SK-N-SH (cell line): ENCODE measurements around the gene LLGL1. TPM values are rescaled to one million over a fixed set of nuclear protein-coding genes. Genes with fewer than 3 reads are reported as not detected.

Experiments
- CTCF ChIA-PET: fragments of 300-600, 350-600 bp; formaldehyde crosslinking; extraction: SDS; loops from one replicate; lab custom pipeline; 2021; lab: Yijun Ruan, JAX
- POLR2A ChIA-PET: fragments of 350-600 bp; sonication (Branson Sonifier 250); formaldehyde crosslinking; extraction: SDS; loops from one replicate; lab custom pipeline; 2020; ENCODE audit warnings: antibody characterized with exemption, inconsistent platforms; lab: Yijun Ruan, JAX
- DNase-seq: peaks from one replicate; pipeline ENCODE4 v3.0.0; 2012
- H2AFZ ChIP-seq: fragments of 200-600 bp; sonication (generic); 2 replicates; pipeline ENCODE4 v1.8.1; 2016; ENCODE audit warnings: antibody characterized with exemption, mild to moderate bottlenecking, low read depth
- H3F3A ChIP-seq: fragments of 200-600 bp; sonication (generic); replicated peaks from 2 replicates; pipeline ENCODE3; 2016; ENCODE audit warnings: antibody characterized with exemption, mild to moderate bottlenecking; ENCODE audit not compliant: insufficient read depth
- H3K27ac ChIP-seq, 2 experiments: fragments of 200-500 bp in 1 of 2; fragments of 200-600 bp in 1 of 2; sonication (Bioruptor generic) in 1 of 2; sonication (generic), shearing (Covaris generic) in 1 of 2; 2 replicates each; pipeline versions ENCODE4 v1.5.1 to v1.6.1; 2014 to 2016; ENCODE audit warnings: low read depth in 2 of 2, inconsistent platforms in 1 of 2, low read length in 1 of 2, mild to moderate bottlenecking in 1 of 2, mixed read lengths in 1 of 2
- H3K27me3 ChIP-seq: fragments of 200-600 bp; sonication (generic), shearing (Covaris generic); 2 replicates; pipeline ENCODE4 v1.6.1; 2016; ENCODE audit warnings: mixed run types; ENCODE audit not compliant: insufficient read depth
- H3K36me3 ChIP-seq, 2 experiments: fragments of 200-500 bp in 1 of 2; fragments of 200-600 bp in 1 of 2; sonication (Bioruptor generic) in 1 of 2; sonication (generic) in 1 of 2; replicated peaks in 1 of 2; 2 replicates each; pipeline versions ENCODE3 to v1.5.1; 2014 to 2016; ENCODE audit warnings: low read length in 1 of 2, mild to moderate bottlenecking in 1 of 2; ENCODE audit not compliant: insufficient read depth in 2 of 2, control insufficient read depth in 1 of 2
- H3K4me1 ChIP-seq, 2 experiments: fragments of 200-500 bp in 1 of 2; fragments of 200-600 bp in 1 of 2; sonication (Bioruptor generic) in 1 of 2; sonication (generic), shearing (Covaris generic) in 1 of 2; 2 replicates each; pipeline versions ENCODE4 v1.5.1 to v1.6.1; 2014 to 2016; ENCODE audit warnings: low read depth in 1 of 2, low read length in 1 of 2, mixed run types in 1 of 2; ENCODE audit not compliant: insufficient read depth in 2 of 2, control insufficient read depth in 1 of 2
- H3K4me2 ChIP-seq: fragments of 200-600 bp; sonication (generic), shearing (Covaris generic); 2 replicates; pipeline ENCODE4 v1.6.1; 2017; ENCODE audit warnings: mixed run types
- H3K4me3 ChIP-seq, 2 experiments: fragments of 200-500 bp in 1 of 2; fragments of 200-600 bp in 1 of 2; sonication (Bioruptor generic) in 1 of 2; sonication (generic), shearing (Covaris generic) in 1 of 2; 2 replicates each; pipeline versions ENCODE4 v1.5.1 to v1.8.1; 2014 to 2016; ENCODE audit warnings: low read depth in 2 of 2, inconsistent platforms in 1 of 2, low read length in 1 of 2, mild to moderate bottlenecking in 1 of 2, mixed read lengths in 1 of 2, moderate library complexity in 1 of 2
- H3K79me2 ChIP-seq: fragments of 200-600 bp; sonication (generic); 2 replicates; pipeline ENCODE4 v1.8.1; 2017; ENCODE audit warnings: mild to moderate bottlenecking; ENCODE audit not compliant: insufficient read depth
- H3K9ac ChIP-seq: fragments of 200-600 bp; sonication (generic); 2 replicates; pipeline ENCODE4 v1.6.1; 2017; ENCODE audit warnings: mixed run types
- H3K9me2 ChIP-seq: fragments of 200-600 bp; sonication (generic); 2 replicates; pipeline ENCODE4 v1.6.1; 2017; ENCODE audit warnings: mixed run types
- H3K9me3 ChIP-seq: fragments of 200-600 bp; sonication (generic); 2 replicates; pipeline ENCODE4 v1.6.1; 2017; ENCODE audit warnings: mixed run types, mild to moderate bottlenecking, moderate library complexity
- H4K20me1 ChIP-seq: fragments of 200-600 bp; sonication (generic); 2 replicates; pipeline ENCODE4 v1.6.1; 2017; ENCODE audit warnings: mild to moderate bottlenecking, mixed run types; ENCODE audit not compliant: insufficient read depth
- FOXM1 ChIP-seq: IDR thresholded peaks from 2 replicates; pipeline ENCODE4 v1.4.0; 2012; ENCODE audit warnings: low read depth, mild to moderate bottlenecking
- GABPA ChIP-seq: IDR thresholded peaks from 2 replicates; pipeline ENCODE4 v1.4.0; 2012; ENCODE audit warnings: low read depth, mild to moderate bottlenecking
- GATA2 ChIP-seq: sonication (generic); formaldehyde crosslinking; IDR thresholded peaks from 2 replicates; pipeline ENCODE4 v1.5.0; 2020; ENCODE audit warnings: mild to moderate bottlenecking, missing genetic modification reagents
- MEF2A ChIP-seq: IDR thresholded peaks from 2 replicates; pipeline ENCODE4 v1.4.0; 2012; ENCODE audit warnings: low read depth, borderline replicate concordance
- MXI1 ChIP-seq: IDR thresholded peaks from 2 replicates; pipeline ENCODE4 v1.6.1; 2012; ENCODE audit warnings: mild to moderate bottlenecking, low read depth, low read length, improper control_type of control experiment
- POLR2AphosphoS5 ChIP-seq: IDR thresholded peaks from 2 replicates; pipeline ENCODE4 v1.6.1; 2012; ENCODE audit warnings: low read depth, low read length
- RAD21 ChIP-seq: IDR thresholded peaks from 2 replicates; pipeline ENCODE4 v1.6.1; 2012; ENCODE audit warnings: mild to moderate bottlenecking, low read length
- RCOR1 ChIP-seq: fragments of 150-350 bp; IDR thresholded peaks from 2 replicates; pipeline ENCODE4 v1.6.1; 2017; ENCODE audit warnings: antibody characterized with exemption, low read length
- RFX5 ChIP-seq: IDR thresholded peaks from 2 replicates; pipeline ENCODE4 v1.6.1; 2012; ENCODE audit warnings: mild to moderate bottlenecking, improper control_type of control experiment, low read length
- SIN3A ChIP-seq: IDR thresholded peaks from 2 replicates; pipeline ENCODE4 v1.6.1; 2012; ENCODE audit warnings: low read depth, mild to moderate bottlenecking, low read length, moderate library complexity, borderline replicate concordance
- TCF12 ChIP-seq: IDR thresholded peaks from 2 replicates; pipeline ENCODE4 v1.4.0; 2012
- WGBS: methylation state at CpG from one replicate; pipeline ENCODE4 v1.1.6; 2017; ENCODE audit warnings: low lambda C conversion rate; 5-methylcytosine and 5-hydroxymethylcytosine counted together
- polyA plus RNA-seq, 3 experiments: library from polyadenylated mRNA; depleted of rRNA; stranded (reverse); fragments of >200 nt; gene quantifications; 2 replicates each; pipeline ENCODE4 v1.2.3, GENCODE V29; 2012
- TF ChIP-seq, protein P1 (sequence below): fragments of 150-350 bp; IDR thresholded peaks from 2 replicates; pipeline ENCODE4 v1.6.1; 2017; ENCODE audit warnings: antibody characterized with exemption, low read length, low read depth, borderline replicate concordance
- TF ChIP-seq, protein P2 (sequence below): IDR thresholded peaks from 2 replicates; pipeline ENCODE4; 2012
- TF ChIP-seq, protein P3 (sequence below): IDR thresholded peaks from 2 replicates; pipeline ENCODE4 v1.6.1; 2012; ENCODE audit warnings: mild to moderate bottlenecking, low read depth, low read length, moderate library complexity
- TF ChIP-seq, protein P4 (sequence below): IDR thresholded peaks from 2 replicates; pipeline ENCODE4 v1.4.0; 2012; ENCODE audit warnings: low read depth, borderline replicate concordance

Gene LLGL1
- polyA plus RNA-seq, 1 of the 3 experiments (the other 2 are of a cell fraction), result 31.4 TPM

DNA sequence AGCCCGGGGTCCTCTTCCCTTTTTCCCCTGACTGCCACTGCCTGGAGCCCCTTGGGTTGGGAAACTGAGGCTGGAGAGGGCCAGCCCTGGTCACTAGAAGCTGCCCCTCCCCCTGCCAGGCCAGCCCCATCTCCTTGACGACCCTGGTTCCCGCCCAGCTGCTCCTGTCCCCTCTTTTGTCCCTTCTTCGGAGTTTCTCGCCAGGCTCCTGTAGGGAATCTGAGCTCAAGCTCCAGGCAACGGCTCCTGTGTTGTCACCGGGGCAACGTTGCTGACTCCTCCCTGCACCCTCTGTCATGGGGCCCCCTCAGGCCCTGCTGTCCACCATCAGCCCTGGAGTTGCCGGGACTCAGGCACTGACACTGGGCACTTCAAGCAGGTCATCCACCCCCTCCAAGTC lies 5.7 kb downstream of the LLGL1 start:
- 81% methylated on average over 8 of the region's 9 CpGs for WGBS
- H3F3A ChIP-seq, result peaks cover 4% of the 10 kb centered on the region
- 0 out of 2 replicates have a peak, but pooled peaks cover 17% of the 10 kb centered on the region for H4K20me1 ChIP-seq
- H3K9ac ChIP-seq, result no peak overlapping the region
- H3K36me3 ChIP-seq, result peaks cover 0 to 12% of the 10 kb centered on the region in 2 experiments
- no peaks in the 10 kb centered on the region for H3K9me2 ChIP-seq
- no peak for DNase-seq
- peaks cover 6 to 16% of the 10 kb centered on the region in 2 experiments; a peak in 3 of 4 replicates for H3K4me1 ChIP-seq
- no peak overlapping the region for H2AFZ ChIP-seq
- H3K4me3 ChIP-seq, result no peak overlapping the region
- H3K9me3 ChIP-seq, result no peaks in the 10 kb centered on the region
- no peak overlapping the region for H3K4me2 ChIP-seq
- POLR2A ChIA-PET, result no interaction called here
- CTCF ChIA-PET, result interaction anchor here (1.1 kb wide), 1 partner anchor 91 kb away, joined by 3 read pairs; no protein-coding TSS in a partner anchor
- TF ChIP-seq, protein P1, sequence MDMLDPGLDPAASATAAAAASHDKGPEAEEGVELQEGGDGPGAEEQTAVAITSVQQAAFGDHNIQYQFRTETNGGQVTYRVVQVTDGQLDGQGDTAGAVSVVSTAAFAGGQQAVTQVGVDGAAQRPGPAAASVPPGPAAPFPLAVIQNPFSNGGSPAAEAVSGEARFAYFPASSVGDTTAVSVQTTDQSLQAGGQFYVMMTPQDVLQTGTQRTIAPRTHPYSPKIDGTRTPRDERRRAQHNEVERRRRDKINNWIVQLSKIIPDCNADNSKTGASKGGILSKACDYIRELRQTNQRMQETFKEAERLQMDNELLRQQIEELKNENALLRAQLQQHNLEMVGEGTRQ, result no peak
- TF ChIP-seq, protein P2, sequence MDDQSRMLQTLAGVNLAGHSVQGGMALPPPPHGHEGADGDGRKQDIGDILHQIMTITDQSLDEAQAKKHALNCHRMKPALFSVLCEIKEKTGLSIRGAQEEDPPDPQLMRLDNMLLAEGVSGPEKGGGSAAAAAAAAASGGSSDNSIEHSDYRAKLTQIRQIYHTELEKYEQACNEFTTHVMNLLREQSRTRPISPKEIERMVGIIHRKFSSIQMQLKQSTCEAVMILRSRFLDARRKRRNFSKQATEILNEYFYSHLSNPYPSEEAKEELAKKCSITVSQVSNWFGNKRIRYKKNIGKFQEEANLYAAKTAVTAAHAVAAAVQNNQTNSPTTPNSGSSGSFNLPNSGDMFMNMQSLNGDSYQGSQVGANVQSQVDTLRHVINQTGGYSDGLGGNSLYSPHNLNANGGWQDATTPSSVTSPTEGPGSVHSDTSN, result no peak
- TF ChIP-seq, protein P3, sequence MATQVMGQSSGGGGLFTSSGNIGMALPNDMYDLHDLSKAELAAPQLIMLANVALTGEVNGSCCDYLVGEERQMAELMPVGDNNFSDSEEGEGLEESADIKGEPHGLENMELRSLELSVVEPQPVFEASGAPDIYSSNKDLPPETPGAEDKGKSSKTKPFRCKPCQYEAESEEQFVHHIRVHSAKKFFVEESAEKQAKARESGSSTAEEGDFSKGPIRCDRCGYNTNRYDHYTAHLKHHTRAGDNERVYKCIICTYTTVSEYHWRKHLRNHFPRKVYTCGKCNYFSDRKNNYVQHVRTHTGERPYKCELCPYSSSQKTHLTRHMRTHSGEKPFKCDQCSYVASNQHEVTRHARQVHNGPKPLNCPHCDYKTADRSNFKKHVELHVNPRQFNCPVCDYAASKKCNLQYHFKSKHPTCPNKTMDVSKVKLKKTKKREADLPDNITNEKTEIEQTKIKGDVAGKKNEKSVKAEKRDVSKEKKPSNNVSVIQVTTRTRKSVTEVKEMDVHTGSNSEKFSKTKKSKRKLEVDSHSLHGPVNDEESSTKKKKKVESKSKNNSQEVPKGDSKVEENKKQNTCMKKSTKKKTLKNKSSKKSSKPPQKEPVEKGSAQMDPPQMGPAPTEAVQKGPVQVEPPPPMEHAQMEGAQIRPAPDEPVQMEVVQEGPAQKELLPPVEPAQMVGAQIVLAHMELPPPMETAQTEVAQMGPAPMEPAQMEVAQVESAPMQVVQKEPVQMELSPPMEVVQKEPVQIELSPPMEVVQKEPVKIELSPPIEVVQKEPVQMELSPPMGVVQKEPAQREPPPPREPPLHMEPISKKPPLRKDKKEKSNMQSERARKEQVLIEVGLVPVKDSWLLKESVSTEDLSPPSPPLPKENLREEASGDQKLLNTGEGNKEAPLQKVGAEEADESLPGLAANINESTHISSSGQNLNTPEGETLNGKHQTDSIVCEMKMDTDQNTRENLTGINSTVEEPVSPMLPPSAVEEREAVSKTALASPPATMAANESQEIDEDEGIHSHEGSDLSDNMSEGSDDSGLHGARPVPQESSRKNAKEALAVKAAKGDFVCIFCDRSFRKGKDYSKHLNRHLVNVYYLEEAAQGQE, result no peak
- TF ChIP-seq, protein P4, sequence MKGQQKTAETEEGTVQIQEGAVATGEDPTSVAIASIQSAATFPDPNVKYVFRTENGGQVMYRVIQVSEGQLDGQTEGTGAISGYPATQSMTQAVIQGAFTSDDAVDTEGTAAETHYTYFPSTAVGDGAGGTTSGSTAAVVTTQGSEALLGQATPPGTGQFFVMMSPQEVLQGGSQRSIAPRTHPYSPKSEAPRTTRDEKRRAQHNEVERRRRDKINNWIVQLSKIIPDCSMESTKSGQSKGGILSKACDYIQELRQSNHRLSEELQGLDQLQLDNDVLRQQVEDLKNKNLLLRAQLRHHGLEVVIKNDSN, result no peak
- TF ChIP-seq GABPA, result no peak
- no peak for TF ChIP-seq MEF2A
- no peak for TF ChIP-seq SIN3A
- TF ChIP-seq RCOR1, result no peak
- no peak for TF ChIP-seq POLR2AphosphoS5
- no peak for TF ChIP-seq RAD21
- no peak for TF ChIP-seq FOXM1
- TF ChIP-seq RFX5, result no peak
- no peak for TF ChIP-seq MXI1
- TF ChIP-seq GATA2 (CRISPR knock-in tag), result no peak
- TF ChIP-seq TCF12, result no peak
- peaks cover 52% of the 10 kb centered on the region for H3K79me2 ChIP-seq
- no peak overlapping the region for H3K27ac ChIP-seq
- H3K27me3 ChIP-seq, result no peaks in the 10 kb centered on the region
